K562 (cell line): Measurements from ENCODE around the gene KCNH8. TPM values are rescaled to one million over a fixed set of nuclear protein-coding genes. Genes with fewer than 3 reads are reported as not detected.

Experiments
- ATAC-seq: fragments of 200-7000 bp; cut with Tn5 transposase; 3 replicates; pipeline ENCODE4 v1.9.1; 2020; ENCODE audit warnings: moderate library complexity
- BruUV-seq: library from RNA; stranded (reverse); fragments of 400-500 nt; replicated peaks from 2 replicates; lab custom pipeline; 2021; lab: Mats Ljungman, UMichigan
- CTCF ChIA-PET: fragments of 300-600 bp; formaldehyde crosslinking; extraction: SDS; loops from one replicate; lab custom pipeline; 2021; ENCODE audit warnings: low intra/inter-chr PET ratio; lab: Yijun Ruan, JAX
- POLR2A ChIA-PET: fragments of 300-600, 350-650 bp; sonication (Branson Sonifier 250); formaldehyde crosslinking; extraction: SDS; loops from one replicate; lab custom pipeline; 2021; ENCODE audit warnings: antibody characterized with exemption, inconsistent platforms; lab: Yijun Ruan, JAX
- DNase-seq, 4 experiments: peaks; one replicate each; pipeline versions ENCODE4 v3.0.0 to v3.0.0-alpha.2; 2011 to 2018; ENCODE audit warnings: low spot score in 3 of 4, mixed read lengths in 3 of 4; ENCODE audit errors: extremely low read depth in 1 of 4
- FAIRE-seq: peaks from 2 replicates; lab custom pipeline; 2011; peaks lifted over from hg19 to GRCh38; lab: Jason Lieb, UNC
- H2AFZ ChIP-seq: 2 replicates; pipeline ENCODE4 v1.6.0; 2011; ENCODE audit warnings: low read depth, low read length, control low read depth, inconsistent platforms
- H3K27ac ChIP-seq: fragments of 200-600 bp; 3 replicates; pipeline ENCODE4 v1.8.0; 2011; ENCODE audit warnings: low read depth, mild to moderate bottlenecking, control low read depth, inconsistent platforms, low read length, moderate library complexity, mixed read lengths; ENCODE audit errors: extremely low read depth
- H3K27me3 ChIP-seq, 2 experiments: fragments of 300-600 bp in 1 of 2; 2 replicates in 1 of 2; 3 replicates in 1 of 2; pipeline versions ENCODE4 v1.6.0 to v1.8.0; 2011; ENCODE audit warnings: inconsistent platforms in 2 of 2, low read length in 2 of 2, mild to moderate bottlenecking in 1 of 2, mixed read lengths in 1 of 2, moderate library complexity in 1 of 2; ENCODE audit not compliant: control insufficient read depth in 2 of 2, insufficient read depth in 2 of 2
- H3K36me3 ChIP-seq: fragments of 300-600 bp; 3 replicates; pipeline ENCODE4 v1.8.0; 2011; ENCODE audit warnings: mild to moderate bottlenecking, low read length, inconsistent platforms; ENCODE audit not compliant: control insufficient read depth, insufficient read depth
- H3K4me1 ChIP-seq, 2 experiments: fragments of 200-600 bp in 1 of 2; replicated peaks in 1 of 2; 2 replicates in 1 of 2; 3 replicates in 1 of 2; pipeline versions ENCODE4 v1.5.1 to v1.8.0; 2011; ENCODE audit warnings: inconsistent platforms in 2 of 2, low read length in 2 of 2, mild to moderate bottlenecking in 1 of 2, mixed read lengths in 1 of 2, moderate library complexity in 1 of 2; ENCODE audit not compliant: control insufficient read depth in 2 of 2, insufficient read depth in 2 of 2
- H3K4me2 ChIP-seq: 2 replicates; pipeline ENCODE4 v1.6.1; 2011; ENCODE audit warnings: low read length, control low read depth, inconsistent platforms, mixed read lengths; ENCODE audit not compliant: insufficient read depth
- H3K4me3 ChIP-seq: fragments of 200-600 bp; sonication (generic), shearing (Covaris generic); 2 replicates; pipeline ENCODE4 v1.5.1; 2016; ENCODE audit warnings: control low read depth, inconsistent platforms
- H3K79me2 ChIP-seq: fragments of 200-600 bp; 3 replicates; pipeline ENCODE4 v1.8.0; 2011; ENCODE audit warnings: low read length, inconsistent platforms; ENCODE audit not compliant: control insufficient read depth, insufficient read depth
- H3K9ac ChIP-seq, 2 experiments: 2 replicates each; pipeline versions ENCODE4 v1.6.0 to v1.6.1; 2011; ENCODE audit warnings: low read depth in 2 of 2, low read length in 2 of 2, control low read depth in 1 of 2, inconsistent platforms in 1 of 2, mild to moderate bottlenecking in 1 of 2, mixed read lengths in 1 of 2; ENCODE audit not compliant: insufficient read depth in 1 of 2
- H3K9me1 ChIP-seq: one replicate; pipeline ENCODE4 v1.6.0; 2011; ENCODE audit warnings: inconsistent platforms, mild to moderate bottlenecking, low read length, moderate library complexity; ENCODE audit not compliant: control insufficient read depth, insufficient read depth
- H3K9me3 ChIP-seq: replicated peaks from 2 replicates; pipeline ENCODE4 v1.5.1; 2011; ENCODE audit warnings: low read depth, low read length, inconsistent platforms; ENCODE audit not compliant: control insufficient read depth, insufficient read depth
- H4K20me1 ChIP-seq: replicated peaks from 2 replicates; pipeline ENCODE4 v1.6.1; 2011; ENCODE audit warnings: low read length, inconsistent platforms, mixed read lengths; ENCODE audit not compliant: control insufficient read depth, insufficient read depth
- ATF6 ChIP-seq: sonication (generic); formaldehyde crosslinking; IDR thresholded peaks from 2 replicates; pipeline ENCODE4 v1.4.0; 2020; ENCODE audit warnings: mild to moderate bottlenecking, missing genetic modification reagents
- HNRNPLL ChIP-seq: fragments of 200-400 bp; formaldehyde crosslinking; IDR thresholded peaks from 2 replicates; pipeline ENCODE4 v1.6.1; 2017; ENCODE audit warnings: low read length, low read depth, mild to moderate bottlenecking; ENCODE audit not compliant: poor library complexity, severe bottlenecking
- NR2C2 ChIP-seq, 2 experiments: fragments of 200-800 bp in 1 of 2; sonication (Bioruptor generic) in 1 of 2; sonication (generic) in 1 of 2; formaldehyde crosslinking in 1 of 2; IDR thresholded peaks; 2 replicates each; pipeline versions ENCODE4 v1.6.1 to v1.8.0; 2016 to 2022; ENCODE audit warnings: mild to moderate bottlenecking in 1 of 2, missing compliant biosample characterization in 1 of 2, missing genetic modification characterization in 1 of 2, missing genetic modification reagents in 1 of 2
- RUNX1 ChIP-seq: sonication (generic); IDR thresholded peaks from 2 replicates; pipeline ENCODE4 v1.6.1; 2016; ENCODE audit warnings: antibody characterized with exemption, low read depth
- WGBS: fragments of 100-300 bp; shearing (Covaris generic); methylation state at CpG from one replicate; pipeline ENCODE4 v1.1.6; 2016; ENCODE audit warnings: low coverage, mixed read lengths; ENCODE audit not compliant: insufficient coverage; ENCODE audit errors: missing lambda C conversion rate; 5-methylcytosine and 5-hydroxymethylcytosine counted together
- in situ Hi-C: fragments of 300-500 bp; cut with MboI; formaldehyde crosslinking; loops from 4 replicates; pipeline ENCODE4 v1.15.0; 2018; ENCODE audit warnings: inconsistent platforms, mixed read lengths
- intact Hi-C: fragments of 100-400 bp; cut with micrococcal nuclease; formaldehyde crosslinking; loops from 2 replicates; pipeline ENCODE4 v1.14.2; 2022
- polyA plus RNA-seq, 8 experiments: library from polyadenylated mRNA; depleted of rRNA in 4 of 8; stranded (reverse) in 5 of 8; unstranded in 3 of 8; fragments of >200 nt; fragmentation: Nextera tagmentation in 2 of 8; fragmentation: Illumina TruSeq in 1 of 8; extraction: Ambion mirVana in 2 of 8; extraction: Trizol in 1 of 8; gene quantifications; 2 replicates each; pipeline versions ENCODE4 v1.2.1 to v1.2.3, GENCODE V29; 2011 to 2014; ENCODE audit warnings: inconsistent platforms in 1 of 8, missing spikeins in 1 of 8
- total RNA-seq, 7 experiments: library from RNA; depleted of rRNA in 6 of 7; stranded (reverse); fragments of >200 nt in 6 of 7; fragmentation: Illumina TruSeq in 2 of 7; extraction: Trizol in 2 of 7; gene quantifications; 2 replicates each; pipeline versions ENCODE4 v1.2.1 to v1.2.3, GENCODE V29; 2011 to 2021; ENCODE audit warnings: low replicate concordance in 1 of 7

Gene KCNH8
- total and polyA plus RNA-seq, 9 of the 15 experiments (the other 6 are each of a cell fraction or from before 2014, with no cell fraction given), result 0.02 to 0.08 (median 0.04) TPM; not detected in 6

GRCh38 chr3:19394946-19395345 is 246.6 kb downstream of the KCNH8 start:
- Histone ChIP-seq H2AFZ (no peak overlapping the region), H3K27ac (no peak overlapping the region), H4K20me1 (no peaks in the 10 kb centered on the region), H3K36me3 (no peaks in the 10 kb centered on the region), H3K9me3 (no peaks in the 10 kb centered on the region), H3K27me3 (no peaks in the 10 kb centered on the region), H3K4me1 (no peaks in the 10 kb centered on the region), H3K4me3 (no peak overlapping the region), H3K9me1 (no peaks in the 10 kb centered on the region), H3K9ac (no peak overlapping the region), H3K4me2 (no peak overlapping the region), H3K79me2 (no peaks in the 10 kb centered on the region)
- under 1% methylated on average over 8 of the region's 8 CpGs for whole genome bisulfite sequencing
- CTCF ChIA-PET, result no interaction called here
- TF ChIP-seq HNRNPLL (peak; percentile 70), RUNX1 (no peak), ATF6 (CRISPR knock-in tag) (no peak), NR2C2 (CRISPR knock-in tag; IDR thresholded peaks at IDR 0.05) (no peak), NR2C2 (tag; IDR thresholded peaks at IDR 0.05) (no peak)
- BruUV-seq, result no TSS peak
- in situ Hi-C loops (no loop called here), intact Hi-C loops (no loop called here)
- FAIRE-seq (no peak), ATAC-seq (no peak), DNase-seq (peak in 1 of 4 experiments; percentile 0)
- POLR2A ChIA-PET, result no interaction called here
